SK-N-SH treated with all-trans-retinoic acid at 6 μM for 48 hours (cell line): ENCODE results near the gene GRK5.

ENCODE experiments used
- ATAC-seq: fragments of 200-7000 bp; cut with Tn5 transposase; 3 replicates; pipeline ENCODE4 v1.9.1; 2020; ENCODE audit warnings: mild to moderate bottlenecking, moderate library complexity
- ARNTL ChIP-seq: fragments of 450-650 bp; formaldehyde crosslinking; IDR thresholded peaks from 2 replicates; pipeline ENCODE4 v1.5.0; 2020; ENCODE audit warnings: low read depth, mild to moderate bottlenecking, moderate library complexity, borderline replicate concordance
- BACH2 ChIP-seq: fragments of 250-450 bp; sonication (Bioruptor Pico); IDR thresholded peaks from 2 replicates; pipeline ENCODE4 v1.9.0; 2021; ENCODE audit warnings: mild to moderate bottlenecking, borderline replicate concordance
- CREB5 ChIP-seq: fragments of 250-450 bp; sonication (Bioruptor Pico); IDR thresholded peaks from 2 replicates; pipeline ENCODE4 v1.5.1; 2020; ENCODE audit warnings: low read depth, mild to moderate bottlenecking, moderate library complexity
- CSDC2 ChIP-seq: fragments of 250-450 bp; sonication (Bioruptor Pico); IDR thresholded peaks from 2 replicates; pipeline ENCODE4 v1.5.0; 2020; ENCODE audit warnings: mild to moderate bottlenecking, moderate library complexity
- CSRNP3 ChIP-seq: fragments of 250-450 bp; sonication (Bioruptor Pico); IDR thresholded peaks from 2 replicates; pipeline ENCODE4 v1.5.1; 2021; ENCODE audit warnings: mild to moderate bottlenecking, moderate library complexity
- ESRRG ChIP-seq: fragments of 250-450 bp; sonication (Bioruptor Pico); IDR thresholded peaks from 2 replicates; pipeline ENCODE4 v1.6.1; 2021; ENCODE audit warnings: mild to moderate bottlenecking
- GLIS3 ChIP-seq: fragments of 250-450 bp; sonication (Bioruptor Pico); IDR thresholded peaks from 2 replicates; pipeline ENCODE4 v1.5.0; 2020; ENCODE audit warnings: mild to moderate bottlenecking, moderate library complexity
- ISL1 ChIP-seq: fragments of 250-450 bp; sonication (Bioruptor Pico); IDR thresholded peaks from 2 replicates; pipeline ENCODE4 v2.1.2; 2022; ENCODE audit warnings: mild to moderate bottlenecking, moderate library complexity
- OSR1 ChIP-seq: fragments of 250-450 bp; sonication (Bioruptor Pico); IDR thresholded peaks from 2 replicates; pipeline ENCODE4 v1.8.0; 2022; ENCODE audit warnings: moderate library complexity, mild to moderate bottlenecking, inconsistent platforms
- PATZ1 ChIP-seq: fragments of 250-450 bp; sonication (Bioruptor Pico); IDR thresholded peaks from 2 replicates; pipeline ENCODE4 v1.8.0; 2020; ENCODE audit warnings: mild to moderate bottlenecking, moderate library complexity, borderline replicate concordance
- POU6F1 ChIP-seq: fragments of 250-450 bp; sonication (Bioruptor Pico); IDR thresholded peaks from 2 replicates; pipeline ENCODE4 v1.8.0; 2021; ENCODE audit warnings: low read depth, mild to moderate bottlenecking, moderate library complexity, borderline replicate concordance
- PPARA ChIP-seq: fragments of 250-450 bp; sonication (Bioruptor Pico); IDR thresholded peaks from 2 replicates; pipeline ENCODE4 v1.5.0; 2020; ENCODE audit warnings: mild to moderate bottlenecking, borderline replicate concordance
- RARB ChIP-seq: fragments of 250-450 bp; sonication (Bioruptor Pico); IDR thresholded peaks from 2 replicates; pipeline ENCODE4 v1.8.0; 2021; ENCODE audit warnings: mild to moderate bottlenecking, moderate library complexity
- SNAI2 ChIP-seq: fragments of 250-450 bp; sonication (Bioruptor Pico); IDR thresholded peaks from 2 replicates; pipeline ENCODE4 v1.5.0; 2020; ENCODE audit warnings: mild to moderate bottlenecking, moderate library complexity
- TCF4 ChIP-seq: fragments of 250-450 bp; sonication (Bioruptor Pico); IDR thresholded peaks from 2 replicates; pipeline ENCODE4 v1.8.0; 2021; ENCODE audit warnings: mild to moderate bottlenecking, moderate library complexity, borderline replicate concordance
- TOX ChIP-seq: fragments of 250-450 bp; sonication (Bioruptor Pico); IDR thresholded peaks from 2 replicates; pipeline ENCODE4 v1.8.0; 2021; ENCODE audit warnings: mild to moderate bottlenecking, moderate library complexity, borderline replicate concordance
- TSHZ2 ChIP-seq: fragments of 250-450 bp; sonication (Bioruptor Pico); IDR thresholded peaks from 2 replicates; pipeline ENCODE4 v1.5.0; 2020; ENCODE audit warnings: mild to moderate bottlenecking, moderate library complexity
- ZC3H10 ChIP-seq: fragments of 250-450 bp; sonication (Bioruptor Pico); IDR thresholded peaks from 2 replicates; pipeline ENCODE4 v1.5.1; 2021; ENCODE audit warnings: mild to moderate bottlenecking, moderate library complexity
- ZFP30 ChIP-seq: fragments of 450-650 bp; formaldehyde crosslinking; IDR thresholded peaks from 2 replicates; pipeline ENCODE4 v1.5.0; 2022; ENCODE audit warnings: mild to moderate bottlenecking, moderate library complexity
- ZNF565 ChIP-seq: fragments of 450-650 bp; formaldehyde crosslinking; conservative IDR thresholded peaks from 2 replicates; pipeline ENCODE4 v1.5.0; 2020; ENCODE audit warnings: low read depth, mild to moderate bottlenecking, moderate library complexity
- ZNF70 ChIP-seq: fragments of 450-650 bp; formaldehyde crosslinking; IDR thresholded peaks from 2 replicates; pipeline ENCODE4 v1.5.0; 2020; ENCODE audit warnings: mild to moderate bottlenecking, moderate library complexity
- ZNF8 ChIP-seq: fragments of 450-650 bp; formaldehyde crosslinking; IDR thresholded peaks from 2 replicates; pipeline ENCODE4 v1.5.0; 2020; ENCODE audit warnings: mild to moderate bottlenecking, moderate library complexity

GRK5 gene

GRCh38 chr10:119309423-119309770, 102.0 kb downstream of the GRK5 start:
- no peak for TF ChIP-seq ISL1 (CRISPR knock-in tag)
- TF ChIP-seq ZFP30 (CRISPR knock-in tag), result no peak
- TF ChIP-seq POU6F1, result no peak
- no peak for TF ChIP-seq TCF4
- no peak for TF ChIP-seq PATZ1 (CRISPR knock-in tag)
- TF ChIP-seq PPARA, result no peak
- no peak for TF ChIP-seq TOX (CRISPR knock-in tag)
- ATAC-seq, result no peak

GRCh38 chr10:119310806-119311205, 103.4 kb downstream of the GRK5 start:
- ATAC-seq, result no peak
- TF ChIP-seq TSHZ2 (CRISPR knock-in tag) (no peak), CSRNP3 (CRISPR knock-in tag) (no peak)

GRCh38 chr10:119312241-119312640, 104.9 kb downstream of the GRK5 start:
- ATAC-seq, result no peak
- TF ChIP-seq GLIS3 (CRISPR knock-in tag) (no peak), SNAI2 (CRISPR knock-in tag) (no peak), ZNF565 (CRISPR knock-in tag) (no peak), ZNF8 (CRISPR knock-in tag) (no peak), CSDC2 (CRISPR knock-in tag) (no peak), OSR1 (CRISPR knock-in tag) (no peak), BACH2 (no peak), ARNTL (no peak), PPARA (no peak), CREB5 (no peak), ZFP30 (CRISPR knock-in tag) (no peak), ZC3H10 (no peak)

- ATAC-seq, result no peak
- no peak for TF ChIP-seq RARB
- TF ChIP-seq TCF4, result no peak
- no peak for TF ChIP-seq PPARA
- no peak for TF ChIP-seq ISL1 (CRISPR knock-in tag)
- TF ChIP-seq OSR1 (CRISPR knock-in tag), result no peak
- no peak for TF ChIP-seq ZNF70 (CRISPR knock-in tag)
- TF ChIP-seq BACH2, result no peak
- no peak for TF ChIP-seq ZFP30 (CRISPR knock-in tag)
- no peak for TF ChIP-seq ZNF565 (CRISPR knock-in tag)
- no peak for TF ChIP-seq ZNF8 (CRISPR knock-in tag)
- TF ChIP-seq ZC3H10, result no peak
- TF ChIP-seq CSRNP3 (CRISPR knock-in tag), result no peak
- no peak for TF ChIP-seq GLIS3 (CRISPR knock-in tag)
- no peak for TF ChIP-seq POU6F1
- no peak for TF ChIP-seq ESRRG (CRISPR knock-in tag)
Observed at GRCh38 chr10:119313024-119313423, 105.7 kb downstream of the GRK5 start.
